HepG2 (cell line): ENCODE data around the gene ADCY9.

Source experiments
- GZF1 ChIP-seq: sonication (generic); formaldehyde crosslinking; IDR thresholded peaks from 2 replicates; pipeline ENCODE4 v1.5.1; 2020; ENCODE audit warnings: mild to moderate bottlenecking, missing genetic modification reagents
- POLR2A ChIP-seq, 2 experiments: IDR thresholded peaks; 2 replicates each; pipeline ENCODE4 v1.6.1; 2011; ENCODE audit warnings: low read depth in 2 of 2, low read length in 2 of 2, mild to moderate bottlenecking in 1 of 2, moderate library complexity in 1 of 2; ENCODE audit not compliant: insufficient read depth in 1 of 2
- RNF2 ChIP-seq: fragments of 450-650 bp; conservative IDR thresholded peaks from 2 replicates; pipeline ENCODE4 v1.6.1; 2016; ENCODE audit warnings: low read depth
- SMAD9 ChIP-seq: sonication (generic); formaldehyde crosslinking; IDR thresholded peaks from 2 replicates; pipeline ENCODE4 v1.5.1; 2020; ENCODE audit warnings: mild to moderate bottlenecking, missing genetic modification reagents
- SP1 ChIP-seq, 2 experiments: fragments of 450-650 bp in 1 of 2; sonication (generic) in 1 of 2; formaldehyde crosslinking in 1 of 2; IDR thresholded peaks; 2 replicates each; pipeline versions ENCODE4 v1.4.0 to v1.6.1; 2016 to 2020; ENCODE audit warnings: missing genetic modification reagents in 1 of 2
- ZFYVE20 ChIP-seq: sonication (generic); formaldehyde crosslinking; IDR thresholded peaks from 2 replicates; pipeline ENCODE4 v1.8.0; 2023; ENCODE audit warnings: low read depth, mild to moderate bottlenecking, moderate library complexity, missing genetic modification reagents, borderline replicate concordance
- TF ChIP-seq, protein P1 (sequence below): sonication (generic); formaldehyde crosslinking; conservative IDR thresholded peaks from 2 replicates; pipeline ENCODE4 v1.4.0; 2020; ENCODE audit warnings: missing genetic modification reagents
- TF ChIP-seq, protein P2 (sequence below): sonication (generic); formaldehyde crosslinking; IDR thresholded peaks from 2 replicates; pipeline ENCODE4 v1.5.0; 2020; ENCODE audit warnings: mild to moderate bottlenecking, missing genetic modification reagents, moderate library complexity

DNA sequence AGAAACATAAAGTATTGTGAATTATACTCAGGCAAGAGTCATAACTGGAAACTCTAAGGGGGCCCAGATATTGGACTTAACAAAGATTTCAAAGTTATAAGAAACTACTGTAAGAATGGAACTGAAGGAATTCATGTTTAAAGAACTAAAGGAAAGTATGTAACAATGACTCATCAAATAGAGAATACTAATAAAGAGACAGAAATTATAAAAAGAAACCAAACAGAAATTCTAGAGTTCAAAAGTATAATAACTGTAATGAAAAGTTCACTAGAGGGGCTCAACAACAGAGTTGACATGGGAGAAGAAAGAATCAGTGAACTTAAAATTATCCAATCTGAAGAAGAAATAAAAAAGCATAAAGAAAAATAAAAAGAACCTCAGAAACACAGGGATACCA, 55.4 kb downstream of the ADCY9 start:
- TF ChIP-seq RNF2 (no peak), POLR2A (IDR thresholded peaks at IDR 0.05; ENCODE audit: insufficient read depth in 1 of 2, low read depth in 2 of 2, low read length in 2 of 2) (no peak), SMAD9 (no peak), SP1 (IDR thresholded peaks at IDR 0.05) (no peak), SP1 (CRISPR knock-in tag; IDR thresholded peaks at IDR 0.05) (no peak), GZF1 (CRISPR knock-in tag) (no peak), ZFYVE20 (CRISPR knock-in tag) (no peak)
- TF ChIP-seq, protein P1, sequence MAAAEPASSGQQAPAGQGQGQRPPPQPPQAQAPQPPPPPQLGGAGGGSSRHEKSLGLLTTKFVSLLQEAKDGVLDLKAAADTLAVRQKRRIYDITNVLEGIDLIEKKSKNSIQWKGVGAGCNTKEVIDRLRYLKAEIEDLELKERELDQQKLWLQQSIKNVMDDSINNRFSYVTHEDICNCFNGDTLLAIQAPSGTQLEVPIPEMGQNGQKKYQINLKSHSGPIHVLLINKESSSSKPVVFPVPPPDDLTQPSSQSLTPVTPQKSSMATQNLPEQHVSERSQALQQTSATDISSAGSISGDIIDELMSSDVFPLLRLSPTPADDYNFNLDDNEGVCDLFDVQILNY (CRISPR knock-in tag): no peak
- TF ChIP-seq, protein P2, sequence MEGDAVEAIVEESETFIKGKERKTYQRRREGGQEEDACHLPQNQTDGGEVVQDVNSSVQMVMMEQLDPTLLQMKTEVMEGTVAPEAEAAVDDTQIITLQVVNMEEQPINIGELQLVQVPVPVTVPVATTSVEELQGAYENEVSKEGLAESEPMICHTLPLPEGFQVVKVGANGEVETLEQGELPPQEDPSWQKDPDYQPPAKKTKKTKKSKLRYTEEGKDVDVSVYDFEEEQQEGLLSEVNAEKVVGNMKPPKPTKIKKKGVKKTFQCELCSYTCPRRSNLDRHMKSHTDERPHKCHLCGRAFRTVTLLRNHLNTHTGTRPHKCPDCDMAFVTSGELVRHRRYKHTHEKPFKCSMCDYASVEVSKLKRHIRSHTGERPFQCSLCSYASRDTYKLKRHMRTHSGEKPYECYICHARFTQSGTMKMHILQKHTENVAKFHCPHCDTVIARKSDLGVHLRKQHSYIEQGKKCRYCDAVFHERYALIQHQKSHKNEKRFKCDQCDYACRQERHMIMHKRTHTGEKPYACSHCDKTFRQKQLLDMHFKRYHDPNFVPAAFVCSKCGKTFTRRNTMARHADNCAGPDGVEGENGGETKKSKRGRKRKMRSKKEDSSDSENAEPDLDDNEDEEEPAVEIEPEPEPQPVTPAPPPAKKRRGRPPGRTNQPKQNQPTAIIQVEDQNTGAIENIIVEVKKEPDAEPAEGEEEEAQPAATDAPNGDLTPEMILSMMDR (CRISPR knock-in tag): no peak
